ENCODE data around the gene S100A11. TPM values are rescaled to one million over a fixed set of nuclear protein-coding genes. Genes with fewer than 3 reads are reported as not detected.

Gene S100A11
- polyA plus RNA-seq, 3 donors: 231 to 297 (median 273) TPM

GRCh38 chr1:152039886-152040285, 3.1 kb upstream of the S100A11 start:
- DNase-seq (ENCODE audit: low read depth in 3 of 3, low spot score in 2 of 3): no peak

DNA sequence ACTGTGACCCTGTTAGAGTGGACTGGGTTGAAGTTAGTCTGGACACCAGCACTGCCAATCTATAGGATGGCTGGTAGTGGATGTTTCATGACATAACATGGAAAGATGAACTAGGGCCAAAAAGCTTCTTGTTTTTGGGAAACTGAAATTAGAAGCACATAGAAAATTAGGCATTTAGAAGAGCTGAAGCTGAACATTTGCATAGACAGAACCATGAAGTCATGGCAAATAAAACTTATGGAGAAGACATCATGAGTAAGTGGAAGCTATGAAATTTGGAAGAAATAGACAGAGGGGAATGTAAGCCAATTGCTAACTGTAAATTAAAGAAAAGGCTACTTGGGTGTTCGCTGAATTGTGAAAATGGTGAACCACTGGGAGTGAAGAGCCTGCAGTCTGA, 2.7 kb upstream of the S100A11 start:
- DNase-seq (ENCODE audit: low read depth in 3 of 3, low spot score in 2 of 3): no peak

GRCh38 chr1:152038871-152039270, 2.1 kb upstream of the S100A11 start:
- no peak for DNase-seq (ENCODE audit: low read depth in 3 of 3, low spot score in 2 of 3)

DNA sequence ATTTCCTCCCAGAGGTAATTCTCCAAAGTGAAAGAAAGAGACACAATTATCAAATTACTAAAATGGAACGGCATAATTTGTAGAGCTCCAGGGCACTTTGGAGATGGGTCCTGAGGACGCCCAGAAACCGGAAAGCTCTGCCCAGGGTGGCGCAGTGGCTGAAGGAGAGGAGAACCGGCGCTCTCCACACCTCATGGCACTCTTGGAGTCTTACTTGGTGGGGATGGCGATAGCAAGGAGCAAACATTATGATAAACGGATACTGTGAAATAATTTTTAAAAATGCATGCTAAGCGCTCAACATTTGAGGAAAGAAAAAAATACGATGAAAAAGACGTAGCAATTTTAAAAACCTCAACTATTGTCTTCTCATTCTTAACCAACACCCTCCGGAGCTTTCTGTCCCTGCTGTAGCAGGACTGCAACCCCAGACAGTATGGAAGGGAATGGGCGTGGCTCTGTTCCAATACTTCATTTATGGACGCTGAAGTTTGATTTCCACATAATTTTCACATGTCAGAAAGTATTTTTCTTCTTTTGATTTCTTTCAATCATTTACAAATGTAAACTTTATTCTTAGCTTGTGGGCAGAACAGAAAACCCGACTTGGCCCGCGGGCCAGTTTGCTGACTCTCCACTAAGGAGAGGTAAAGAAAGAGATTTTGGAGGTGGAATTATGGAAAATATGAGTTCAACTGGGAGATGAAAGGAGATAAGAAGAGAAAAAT, 1.1 kb downstream of the S100A11 start:
- DNase-seq (ENCODE audit: low read depth in 3 of 3, low spot score in 2 of 3): peak in 1 of 3 donors; percentile 20

- DNase-seq (ENCODE audit: low read depth in 3 of 3, low spot score in 2 of 3): peak in 2 of 3 donors; percentile 27 to 31
Measured at GRCh38 chr1:152034654-152035538, 1.9 kb downstream of the S100A11 start.

GRCh38 chr1:152034324-152034653, 2.5 kb downstream of the S100A11 start:
- no peak for DNase-seq (ENCODE audit: low read depth in 3 of 3, low spot score in 2 of 3)

DNA sequence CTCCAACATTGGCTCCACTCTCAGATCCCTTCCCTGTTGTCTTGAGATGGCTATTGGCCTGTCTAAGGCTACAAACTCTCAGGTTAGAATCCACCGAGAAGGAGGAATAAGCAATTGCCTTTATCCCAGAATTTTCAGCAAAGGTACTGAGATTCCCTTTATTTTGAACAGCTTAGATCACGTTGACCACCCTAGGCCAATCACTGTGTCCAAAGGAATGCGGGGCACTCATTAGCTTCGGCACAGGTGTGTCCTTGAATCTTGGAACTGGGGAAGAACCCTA, 6.9 kb downstream of the S100A11 start:
- no peak for DNase-seq (ENCODE audit: low read depth in 3 of 3, low spot score in 2 of 3)

GRCh38 chr1:152029144-152029928, 7.5 kb downstream of the S100A11 start:
- DNase-seq (ENCODE audit: low read depth in 3 of 3, low spot score in 2 of 3): no peak

- no peak for DNase-seq (ENCODE audit: low read depth in 3 of 3, low spot score in 2 of 3)
Measured at GRCh38 chr1:152026895-152027294, 9.9 kb downstream of the S100A11 start.

DNA sequence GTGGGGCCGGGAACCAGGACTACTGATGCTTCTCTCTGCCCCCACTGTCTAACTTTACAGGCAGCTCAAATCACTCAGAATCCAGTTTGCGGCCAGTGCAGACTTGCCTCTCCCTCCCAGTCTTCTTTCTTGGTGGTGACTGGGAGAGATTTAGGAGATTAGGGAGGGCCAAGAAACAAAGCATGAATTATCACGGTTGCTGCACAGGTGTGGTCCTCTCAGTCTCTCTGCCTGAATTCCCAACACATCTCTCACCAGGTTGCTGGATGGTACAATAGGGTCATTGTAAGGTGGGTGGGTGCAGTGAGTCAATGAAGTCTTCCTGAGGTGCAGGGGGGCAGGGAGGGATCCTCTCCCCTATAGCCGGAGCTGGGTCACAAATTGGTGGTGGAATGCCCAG, 12.6 kb downstream of the S100A11 start:
- DNase-seq (ENCODE audit: low read depth in 3 of 3, low spot score in 2 of 3): no peak

DNA sequence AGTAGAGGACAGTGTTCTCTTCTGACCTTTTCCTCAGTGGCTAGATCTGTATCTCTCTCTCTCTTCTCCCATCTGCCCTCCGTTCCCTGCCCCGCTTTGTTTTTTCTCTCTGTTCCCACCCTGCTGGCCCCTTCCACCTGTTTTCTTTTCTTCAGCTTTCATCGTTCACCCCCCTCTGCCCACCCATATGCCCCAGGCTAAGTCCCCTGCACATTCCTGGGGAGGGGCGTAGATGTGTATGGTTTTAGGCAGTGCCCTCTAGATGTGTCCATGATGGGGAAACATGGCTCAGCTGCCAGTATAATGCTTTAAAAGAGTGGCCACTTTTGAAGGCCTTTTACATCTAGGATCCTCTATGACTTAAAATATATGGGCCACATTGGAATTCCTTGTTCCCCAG, 13.6 kb downstream of the S100A11 start:
- DNase-seq (ENCODE audit: low read depth in 3 of 3, low spot score in 2 of 3): no peak

DNA sequence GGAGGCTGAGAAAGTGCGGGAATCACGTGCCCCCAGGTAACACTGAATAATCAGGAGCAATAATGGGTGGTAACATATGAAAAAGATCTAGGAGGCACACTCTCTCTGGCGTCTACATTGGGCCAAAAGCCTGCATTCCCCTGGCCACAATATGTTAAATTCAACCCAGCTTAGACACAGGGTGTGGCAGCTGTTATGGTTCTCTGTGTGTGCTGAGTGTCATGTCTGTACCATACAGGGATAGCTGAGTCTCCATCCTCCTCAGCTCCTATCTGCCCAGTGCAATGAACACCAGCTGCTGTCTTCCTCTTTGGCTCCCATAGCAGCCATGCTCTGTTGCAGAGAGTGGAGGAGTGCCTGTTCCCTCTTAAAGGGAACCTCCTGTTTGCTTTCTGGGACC, 14.3 kb downstream of the S100A11 start:
- DNase-seq (ENCODE audit: low read depth in 3 of 3, low spot score in 2 of 3): no peak

DNA sequence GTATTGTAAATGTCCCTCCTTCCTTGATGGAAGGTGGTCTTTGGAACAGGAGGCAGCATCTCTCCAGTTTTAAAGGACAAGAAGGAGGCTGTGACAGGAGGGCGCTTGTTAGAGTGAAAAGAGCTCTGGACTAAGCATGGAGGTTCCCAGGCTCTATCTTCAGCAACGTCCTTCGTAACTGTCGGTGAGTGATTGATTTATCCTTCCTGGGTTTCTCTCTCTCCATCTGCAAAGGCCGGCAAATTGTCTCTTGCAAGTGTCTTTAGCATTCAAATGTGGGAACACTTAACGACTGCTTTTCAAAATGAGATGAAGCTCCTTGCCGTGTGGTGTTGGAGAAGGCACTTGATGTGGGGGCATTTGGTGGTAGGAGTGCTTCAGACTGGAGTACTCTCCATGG, 15.2 kb downstream of the S100A11 start:
- no peak for DNase-seq (ENCODE audit: low read depth in 3 of 3, low spot score in 2 of 3)

GRCh38 chr1:152020849-152021248, 16.0 kb downstream of the S100A11 start:
- DNase-seq (ENCODE audit: low read depth in 3 of 3, low spot score in 2 of 3): no peak

GRCh38 chr1:152018537-152018936, 18.3 kb downstream of the S100A11 start:
- DNase-seq (ENCODE audit: low read depth in 3 of 3, low spot score in 2 of 3): no peak

- no peak for DNase-seq (ENCODE audit: low read depth in 3 of 3, low spot score in 2 of 3)
Measured at GRCh38 chr1:152015766-152016165, 21.0 kb downstream of the S100A11 start.

DNA sequence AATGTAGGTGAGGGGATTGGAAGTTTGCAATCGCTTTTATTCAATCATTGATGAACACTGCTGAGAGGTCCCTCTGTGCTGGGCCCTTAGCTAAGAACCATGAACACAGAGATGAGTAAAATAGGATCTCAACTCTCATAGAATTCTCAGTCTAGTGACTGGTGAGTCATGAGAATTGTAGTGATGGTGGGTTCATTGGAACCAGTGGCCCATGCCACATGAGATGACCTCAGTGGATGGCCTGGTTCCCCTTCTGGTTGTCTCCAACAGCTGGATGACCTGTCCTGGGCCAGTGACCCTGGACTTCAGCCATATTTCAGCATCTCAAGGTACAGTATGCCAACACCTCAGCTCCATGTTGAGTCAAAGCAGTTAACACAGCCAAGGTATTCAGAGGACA, 21.9 kb downstream of the S100A11 start:
- no peak for DNase-seq (ENCODE audit: low read depth in 3 of 3, low spot score in 2 of 3)

DNA sequence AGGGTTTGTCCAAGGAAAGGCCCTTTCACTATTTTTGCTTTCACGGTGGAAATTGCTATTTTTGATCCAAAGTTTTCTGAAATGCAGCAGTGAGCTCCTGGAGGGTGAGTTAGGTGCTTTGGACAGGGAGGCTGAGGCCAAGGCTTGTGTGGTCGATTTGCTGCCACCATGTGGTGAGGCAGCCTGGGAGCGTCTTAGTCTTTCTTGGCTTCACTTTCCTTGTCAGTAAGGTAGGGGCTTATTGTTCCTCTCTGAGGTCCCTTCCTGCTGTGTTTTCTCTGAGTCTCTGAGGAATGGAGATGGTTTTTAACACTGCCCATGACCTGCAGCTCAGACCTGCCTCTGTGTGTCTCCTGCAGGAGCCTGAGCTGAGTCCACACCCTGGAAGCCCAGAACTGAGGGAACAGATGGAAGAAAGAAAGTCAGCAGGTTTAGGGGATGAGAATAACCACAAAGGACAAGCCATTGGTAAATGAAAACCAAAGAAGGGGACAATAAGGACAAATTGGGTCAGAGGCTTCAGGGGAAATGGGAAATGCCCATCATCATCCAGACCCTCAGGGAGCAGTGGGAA, 23.1 kb downstream of the S100A11 start:
- DNase-seq (ENCODE audit: low read depth in 3 of 3, low spot score in 2 of 3): no peak

GRCh38 chr1:152009691-152010090, 27.1 kb downstream of the S100A11 start:
- no peak for DNase-seq (ENCODE audit: low read depth in 3 of 3, low spot score in 2 of 3)

GRCh38 chr1:152007047-152007446, 29.8 kb downstream of the S100A11 start:
- no peak for DNase-seq (ENCODE audit: low read depth in 3 of 3, low spot score in 2 of 3)

GRCh38 chr1:152005360-152005912, 31.4 kb downstream of the S100A11 start:
- no peak for DNase-seq (ENCODE audit: low read depth in 3 of 3, low spot score in 2 of 3)

All from right renal cortex interstitium (tissue), 3 donors.